ENCODE data around the gene WDR33.
"Not testable (repeated sequence)": the region's sequence is repeated elsewhere in the genome, so short reads cannot be mapped to it uniquely, and the experiment has no call there.

WDR33 gene

DNA sequence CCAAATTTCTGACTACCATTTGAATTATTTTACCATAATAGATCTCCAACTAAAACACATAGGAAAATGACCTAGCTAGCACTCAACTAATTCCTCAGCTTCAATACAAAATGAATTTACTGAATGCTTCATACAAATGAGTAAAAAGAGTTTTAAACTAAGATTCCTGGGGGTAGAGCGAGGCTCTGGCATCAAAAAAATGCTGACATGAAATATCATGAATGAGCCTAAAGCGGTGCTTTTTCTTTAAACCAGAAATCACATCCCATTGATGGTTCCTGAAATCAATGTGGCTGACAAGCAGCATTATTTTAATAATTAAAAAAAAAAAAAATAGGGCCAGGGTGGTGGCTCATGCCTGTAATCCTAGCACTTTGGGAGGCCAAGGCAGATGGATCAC lies 32.1 kb downstream of the WDR33 start:
- TF ChIP-seq, protein P1, sequence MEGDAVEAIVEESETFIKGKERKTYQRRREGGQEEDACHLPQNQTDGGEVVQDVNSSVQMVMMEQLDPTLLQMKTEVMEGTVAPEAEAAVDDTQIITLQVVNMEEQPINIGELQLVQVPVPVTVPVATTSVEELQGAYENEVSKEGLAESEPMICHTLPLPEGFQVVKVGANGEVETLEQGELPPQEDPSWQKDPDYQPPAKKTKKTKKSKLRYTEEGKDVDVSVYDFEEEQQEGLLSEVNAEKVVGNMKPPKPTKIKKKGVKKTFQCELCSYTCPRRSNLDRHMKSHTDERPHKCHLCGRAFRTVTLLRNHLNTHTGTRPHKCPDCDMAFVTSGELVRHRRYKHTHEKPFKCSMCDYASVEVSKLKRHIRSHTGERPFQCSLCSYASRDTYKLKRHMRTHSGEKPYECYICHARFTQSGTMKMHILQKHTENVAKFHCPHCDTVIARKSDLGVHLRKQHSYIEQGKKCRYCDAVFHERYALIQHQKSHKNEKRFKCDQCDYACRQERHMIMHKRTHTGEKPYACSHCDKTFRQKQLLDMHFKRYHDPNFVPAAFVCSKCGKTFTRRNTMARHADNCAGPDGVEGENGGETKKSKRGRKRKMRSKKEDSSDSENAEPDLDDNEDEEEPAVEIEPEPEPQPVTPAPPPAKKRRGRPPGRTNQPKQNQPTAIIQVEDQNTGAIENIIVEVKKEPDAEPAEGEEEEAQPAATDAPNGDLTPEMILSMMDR (IDR thresholded peaks at IDR 0.05): no peak
- Histone ChIP-seq H3K36me3 (no peaks in the 10 kb centered on the region), H3K4me1 (peaks cover 0 to 10% (median 4%) of the 10 kb centered on the region in 4 donors), H3K4me3 (no peak overlapping the region), H3K27me3 (no peaks in the 10 kb centered on the region), H3K27ac (no peak overlapping the region), H3K9me3 (no peaks in the 10 kb centered on the region)
- intact Hi-C loops (cut with DNase I; ENCODE audit: low total_unique reads): no loop called here
- DNase-seq: no peak

DNA sequence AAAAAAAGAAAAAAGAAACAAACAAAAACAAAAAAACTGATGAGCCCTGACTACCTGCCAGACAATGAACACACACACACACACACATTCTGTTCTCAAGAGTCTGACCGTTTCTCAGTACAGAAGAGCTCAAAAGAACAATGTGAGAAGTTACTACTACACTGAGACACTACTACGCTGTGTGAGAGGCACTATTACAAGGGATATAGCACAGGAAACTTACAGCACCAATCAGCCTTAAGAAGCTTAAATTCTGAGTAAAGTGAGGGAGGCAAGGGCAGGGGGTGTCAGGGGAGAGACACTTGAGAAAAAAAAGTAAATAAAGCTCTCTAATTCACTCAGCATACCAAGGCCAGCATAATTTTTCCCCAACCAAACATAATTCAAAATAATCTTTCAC lies 32.5 kb downstream of the WDR33 start:
- Histone ChIP-seq H3K27me3 (no peaks in the 10 kb centered on the region), H3K36me3 (no peaks in the 10 kb centered on the region), H3K4me1 (peaks cover 0 to 10% (median 4%) of the 10 kb centered on the region in 4 donors), H3K9me3 (no peaks in the 10 kb centered on the region), H3K27ac (no peak overlapping the region), H3K4me3 (no peak overlapping the region)
- no peak for DNase-seq
- intact Hi-C loops (cut with DNase I; ENCODE audit: low total_unique reads): no loop called here
- TF ChIP-seq, protein P1 (IDR thresholded peaks at IDR 0.05): no peak

DNA sequence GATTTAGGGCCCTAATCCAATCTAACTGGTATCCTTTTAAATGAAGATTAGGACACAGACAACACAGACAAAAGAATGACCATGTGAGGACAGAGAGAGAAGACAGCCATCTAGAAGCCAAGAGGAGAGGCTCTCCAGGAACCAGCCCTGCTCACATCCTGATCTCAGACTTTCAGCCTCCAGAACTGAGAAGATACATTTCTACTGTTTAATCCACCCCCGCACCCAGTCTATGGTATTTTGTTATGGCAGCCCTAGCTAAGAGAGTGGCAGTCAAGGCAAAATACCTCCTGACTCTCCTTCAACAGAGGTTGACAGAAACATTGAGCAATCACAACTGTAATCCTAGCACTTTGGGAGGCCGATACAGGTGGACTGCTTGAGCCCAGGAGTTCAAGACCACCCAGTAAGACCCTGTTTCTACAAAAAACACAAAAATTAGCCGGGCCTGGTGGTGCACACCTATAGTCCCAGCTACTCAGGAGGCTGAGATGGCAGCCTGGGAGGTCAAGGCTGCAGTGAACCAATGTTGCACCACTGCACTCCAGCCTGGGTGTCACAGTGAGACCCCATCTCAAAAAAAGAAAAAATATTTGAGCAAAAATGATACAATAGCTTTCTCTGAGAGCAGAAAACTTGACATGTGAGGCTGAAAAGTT lies 34.7 kb downstream of the WDR33 start:
- DNase-seq: no peak
- TF ChIP-seq, protein P1 (IDR thresholded peaks at IDR 0.05): no peak
- intact Hi-C loops (cut with DNase I; ENCODE audit: low total_unique reads): no loop called here
- H3K4me3 ChIP-seq: no peak overlapping the region
- peaks cover 0 to 18% (median 5%) of the 10 kb centered on the region in 4 donors for H3K4me1 ChIP-seq
- no peak overlapping the region for H3K27ac ChIP-seq
- no peaks in the 10 kb centered on the region for H3K36me3 ChIP-seq
- H3K27me3 ChIP-seq: no peaks in the 10 kb centered on the region
- H3K9me3 ChIP-seq: no peaks in the 10 kb centered on the region

DNA sequence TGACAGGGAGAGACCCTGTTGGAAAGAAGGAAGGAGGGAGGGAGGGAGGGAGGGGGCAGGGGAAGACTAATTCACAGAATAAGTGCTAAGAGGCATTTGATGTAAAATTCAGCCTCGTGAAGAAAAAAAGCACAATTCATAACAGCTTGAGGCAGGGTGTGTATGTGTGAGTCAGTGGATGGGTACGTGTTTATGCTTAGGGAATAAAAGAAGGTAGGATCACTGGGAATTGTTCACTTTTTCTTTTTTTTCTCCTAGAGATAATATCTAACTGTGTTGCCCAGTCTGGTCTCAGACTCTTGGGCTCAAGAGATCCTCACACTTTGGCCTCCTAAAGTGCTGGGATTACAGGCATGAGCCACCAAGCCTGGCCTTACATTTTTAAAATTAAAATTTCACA lies 39.2 kb downstream of the WDR33 start:
- Histone ChIP-seq H3K27ac (no peak overlapping the region), H3K4me1 (peaks cover 0 to 13% (median 1%) of the 10 kb centered on the region in 4 donors), H3K36me3 (peaks cover 15 to 28% (median 27%) of the 10 kb centered on the region in 3 donors), H3K27me3 (no peaks in the 10 kb centered on the region), H3K9me3 (no peaks in the 10 kb centered on the region), H3K4me3 (no peak overlapping the region)
- intact Hi-C loops (cut with DNase I; ENCODE audit: low total_unique reads): no loop called here
- no peak for DNase-seq
- TF ChIP-seq, protein P1 (IDR thresholded peaks at IDR 0.05): no peak

DNA sequence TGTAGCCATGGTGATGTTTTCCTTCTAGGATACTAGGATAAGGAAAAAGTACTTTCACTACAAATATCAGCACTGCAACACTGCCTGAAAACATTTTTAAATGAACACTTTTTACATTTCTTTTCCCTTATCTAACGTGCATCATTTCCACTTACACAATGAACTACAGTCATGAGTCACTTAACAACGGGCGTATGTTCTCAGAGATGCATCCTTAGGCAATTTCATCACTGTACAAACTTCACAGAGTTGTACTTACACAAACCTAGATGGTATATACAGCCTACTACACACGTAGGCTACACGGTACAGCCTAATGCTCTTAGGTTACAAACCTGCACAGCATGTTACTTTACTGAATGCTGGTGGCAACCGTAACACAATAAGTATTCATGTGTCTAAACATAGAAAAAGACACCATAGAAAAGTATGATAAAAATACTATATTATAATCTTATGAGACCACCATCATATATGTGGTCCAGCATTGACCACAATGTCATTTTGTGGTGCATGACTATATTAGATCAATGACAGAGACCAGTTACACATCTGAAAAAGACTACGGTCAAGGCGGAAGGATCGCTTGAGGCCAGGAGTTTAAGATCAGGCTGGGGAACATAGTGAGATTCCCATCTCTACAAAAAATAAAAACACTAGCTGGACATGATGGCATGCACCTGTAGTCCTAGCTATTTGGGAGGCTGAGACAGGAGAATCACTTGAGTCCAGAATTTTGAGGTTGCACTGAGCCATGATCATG lies 39.8 kb downstream of the WDR33 start:
- DNase-seq: no peak
- Histone ChIP-seq H3K27me3 (no peaks in the 10 kb centered on the region), H3K27ac (no peak overlapping the region), H3K36me3 (peaks cover 15 to 34% (median 33%) of the 10 kb centered on the region in 3 donors), H3K4me3 (no peak overlapping the region), H3K4me1 (peaks cover 0 to 9% (median 1%) of the 10 kb centered on the region in 4 donors), H3K9me3 (no peaks in the 10 kb centered on the region)
- intact Hi-C loops (cut with DNase I; ENCODE audit: low total_unique reads): no loop called here
- TF ChIP-seq, protein P1 (IDR thresholded peaks at IDR 0.05): no peak

DNA sequence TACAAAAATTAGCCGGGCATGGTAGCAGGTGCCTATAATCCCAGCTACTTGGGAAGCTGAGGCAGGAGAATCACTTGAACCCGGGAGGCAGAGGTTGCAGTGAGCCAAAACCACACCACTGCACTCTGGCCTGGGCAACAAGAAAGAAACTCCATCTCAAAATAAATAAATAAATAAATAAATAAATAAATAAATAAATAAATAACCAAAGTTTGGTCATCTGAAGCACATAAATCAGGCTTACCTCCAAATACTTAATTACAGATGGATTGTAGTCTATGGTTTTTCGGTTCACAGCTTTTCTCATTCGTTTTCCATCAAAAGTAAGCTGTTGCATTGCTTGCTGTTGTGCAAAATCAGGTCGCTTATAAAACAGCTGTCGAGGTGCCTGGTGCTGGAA lies 40.4 kb downstream of the WDR33 start:
- H3K9me3 ChIP-seq; H3K4me3 ChIP-seq; H3K4me1 ChIP-seq; intact Hi-C loops (cut with DNase I; ENCODE audit: low total_unique reads); H3K27ac ChIP-seq; H3K27me3 ChIP-seq; DNase-seq: not testable (repeated sequence)
- peaks cover 15 to 35% (median 35%) of the 10 kb centered on the region in 3 donors for H3K36me3 ChIP-seq

Measured in tibial artery (tissue), 4 donors.